ENCODE measurements around the gene TMIGD3.
"Not testable (repeated sequence)": the region's sequence is repeated elsewhere in the genome, so short reads cannot be mapped to it uniquely, and the experiment has no call there.

Gene TMIGD3

DNA sequence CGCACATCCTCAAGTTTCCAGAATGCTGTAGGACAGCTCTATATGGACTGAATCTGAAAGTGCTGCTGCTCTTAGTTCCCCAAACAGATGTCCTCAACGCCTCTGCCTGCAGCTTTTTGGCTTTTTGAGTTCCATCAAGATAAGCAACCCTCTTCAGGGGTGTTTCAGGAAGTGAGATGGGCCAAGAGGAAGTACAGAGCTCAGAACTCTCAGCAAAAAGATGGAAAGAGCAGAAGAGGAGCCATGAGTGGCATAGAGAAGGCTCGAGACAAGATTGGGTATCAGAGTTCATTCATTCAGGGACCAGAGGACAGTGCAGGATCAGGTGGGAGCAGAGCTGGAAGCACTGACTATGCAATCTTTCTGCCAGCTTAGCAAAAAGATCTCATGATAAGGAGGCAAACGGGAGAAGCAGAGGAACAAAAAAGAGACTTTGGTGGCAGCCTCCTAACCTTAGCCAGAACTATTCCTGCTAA is at the start of gene TMIGD3, which contains the start of gene ADORA3:
Gene TMIGD3 (minus strand): TSS at position 49 of the 476 bp plus-strand sequence. CDS start 279 bp downstream, outside the sequence.
Gene ADORA3 (minus strand): TSS at position 49 of the 476 bp plus-strand sequence. CDS start 279 bp downstream, outside the sequence.
- intact Hi-C loops (cut with DNase I), result loop anchor here (10.0 kb wide), 1 partner anchor 251 kb away; the partner anchor contains the start of gene DDX20
- peak in 1 of 42 donors; percentile 36 for DNase-seq

DNA sequence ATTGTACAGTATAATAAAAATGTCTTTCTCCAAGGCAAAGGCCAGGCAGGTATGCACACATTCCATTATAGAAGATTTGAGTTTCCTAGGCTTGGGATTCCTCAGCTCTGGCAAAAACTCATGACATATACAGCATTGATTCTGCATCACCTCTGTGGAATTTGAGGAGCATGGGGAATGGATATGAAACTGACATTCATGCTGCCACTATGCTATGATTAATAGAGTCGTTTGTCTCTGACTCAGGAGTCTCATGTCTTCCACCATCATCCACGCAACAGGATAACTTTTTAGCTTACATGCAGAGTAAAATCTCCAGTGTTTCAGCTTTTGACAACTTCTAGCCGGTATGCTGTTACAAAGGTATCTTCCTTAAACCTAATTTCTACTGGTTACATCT is 49.8 kb upstream of the TMIGD3 start:
- intact Hi-C loops (cut with DNase I), result no loop called here
- DNase-seq, result no peak

DNA sequence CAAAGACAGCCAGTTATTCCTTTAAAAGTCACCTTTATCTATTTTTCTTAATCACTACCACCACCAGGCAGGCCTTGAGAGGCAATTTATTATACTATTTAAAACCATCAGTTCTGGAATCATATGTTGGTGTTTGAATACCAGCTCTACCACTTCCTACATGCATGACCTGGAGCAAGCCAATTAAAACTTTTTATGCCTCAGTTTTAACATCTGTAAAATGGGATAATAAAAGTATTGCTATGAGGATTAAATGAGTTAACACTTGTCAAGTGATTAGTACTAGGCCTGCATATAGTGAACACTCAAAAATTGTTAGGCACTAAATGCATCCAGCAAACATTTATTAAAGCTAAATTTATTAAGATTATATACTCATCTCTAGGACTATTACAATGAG is 49.2 kb upstream of the TMIGD3 start:
- intact Hi-C loops (cut with DNase I), result no loop called here
- no peak for DNase-seq

DNA sequence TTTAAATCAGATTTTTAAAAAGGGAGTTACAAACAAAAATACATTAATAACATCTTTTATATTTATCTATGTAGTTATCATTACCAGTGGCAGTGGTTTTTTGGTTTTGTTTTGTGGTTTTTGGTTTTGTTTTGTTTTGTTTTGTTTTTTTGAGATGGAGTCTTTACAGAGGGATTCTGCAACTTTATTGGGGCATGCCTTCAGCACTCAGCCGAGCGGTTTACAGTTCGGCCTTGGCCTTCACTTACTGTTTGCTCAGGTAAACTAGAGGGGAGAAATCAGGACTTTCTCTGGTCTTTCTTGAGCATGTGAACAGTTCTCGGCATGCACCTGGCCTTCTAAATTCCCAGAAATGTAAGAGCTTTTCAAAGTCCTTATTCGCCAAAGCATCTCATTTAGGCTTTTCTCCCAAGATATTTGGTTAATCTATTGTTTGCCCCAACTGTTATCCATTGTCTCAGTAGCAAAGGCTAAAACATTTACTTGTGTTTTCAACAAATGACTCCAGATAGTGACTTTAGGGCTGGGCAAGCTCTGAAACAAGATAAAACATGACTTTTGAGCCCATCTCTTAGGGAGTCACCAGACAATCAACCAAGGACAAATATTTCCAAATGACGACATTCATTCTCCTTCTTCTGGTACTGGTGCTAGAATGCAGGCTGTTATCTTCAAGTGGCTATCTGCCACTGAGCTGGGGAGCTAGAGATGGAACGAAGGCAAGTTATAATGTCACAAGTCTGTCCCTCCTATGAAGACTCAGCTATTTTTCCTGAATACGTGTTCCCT is 48.4 kb upstream of the TMIGD3 start:
- intact Hi-C loops (cut with DNase I), result no loop called here
- DNase-seq, result no peak

DNA sequence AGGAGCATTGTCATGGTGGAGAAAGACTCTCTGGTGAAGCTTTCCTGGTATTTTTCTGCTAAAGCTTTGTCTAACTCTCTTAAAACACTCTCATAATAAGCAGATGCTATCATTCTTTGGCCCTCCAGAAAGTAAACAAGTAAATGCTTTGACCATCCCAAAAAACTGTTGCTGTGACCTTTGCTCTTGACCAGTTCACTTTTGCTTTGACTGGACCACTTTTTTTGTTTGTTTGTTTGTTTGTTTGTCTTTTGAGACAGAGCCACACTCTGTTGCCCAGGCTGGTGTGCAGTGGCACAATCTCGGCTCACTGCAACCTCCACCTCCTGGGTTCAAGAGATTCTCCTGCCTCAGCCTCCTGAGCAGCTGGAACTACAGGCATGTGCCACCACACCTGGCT is 44.4 kb upstream of the TMIGD3 start:
- DNase-seq; intact Hi-C loops (cut with DNase I): not testable (repeated sequence)

DNA sequence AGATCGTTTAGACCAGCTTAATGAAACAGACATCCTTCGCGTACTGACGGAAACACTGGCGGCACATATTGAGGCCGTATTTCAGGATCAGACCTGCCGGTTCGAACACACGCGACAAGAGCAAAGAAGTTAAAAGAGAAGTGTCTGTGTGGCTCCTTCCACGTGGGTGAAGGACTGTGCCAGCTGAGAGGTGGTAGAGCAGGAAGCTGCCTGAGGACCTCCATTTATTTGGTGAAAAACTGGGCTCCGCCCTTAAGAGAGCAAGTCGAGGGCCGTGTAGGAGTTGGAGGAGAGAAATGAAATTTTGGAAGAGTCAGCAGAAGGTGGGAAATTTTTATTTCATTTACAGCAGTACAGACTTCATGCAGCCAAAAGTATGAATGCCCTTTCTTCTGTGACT is 38.8 kb upstream of the TMIGD3 start:
- intact Hi-C loops (cut with DNase I), result no loop called here
- no peak for DNase-seq

DNA sequence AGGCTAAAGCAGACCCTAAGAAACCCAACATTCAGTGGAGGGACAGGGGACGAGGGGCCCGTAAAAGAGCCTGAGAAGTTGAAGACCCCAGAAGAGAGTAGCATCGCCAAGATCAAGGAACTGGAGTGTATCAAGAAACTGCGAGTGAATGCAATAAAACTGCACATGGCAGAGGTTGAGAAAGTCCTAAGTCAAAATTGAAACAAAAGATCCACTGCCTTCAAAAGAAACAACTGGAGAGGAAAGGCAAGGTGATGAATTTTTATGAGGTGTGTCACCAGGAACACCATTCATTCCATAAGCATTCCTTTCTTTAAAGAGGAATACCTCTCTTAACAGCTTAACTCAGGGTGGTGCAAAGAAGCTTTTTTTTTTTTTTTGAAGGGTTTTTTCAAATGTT is 38.3 kb upstream of the TMIGD3 start:
- DNase-seq, result no peak
- intact Hi-C loops (cut with DNase I), result no loop called here

DNA sequence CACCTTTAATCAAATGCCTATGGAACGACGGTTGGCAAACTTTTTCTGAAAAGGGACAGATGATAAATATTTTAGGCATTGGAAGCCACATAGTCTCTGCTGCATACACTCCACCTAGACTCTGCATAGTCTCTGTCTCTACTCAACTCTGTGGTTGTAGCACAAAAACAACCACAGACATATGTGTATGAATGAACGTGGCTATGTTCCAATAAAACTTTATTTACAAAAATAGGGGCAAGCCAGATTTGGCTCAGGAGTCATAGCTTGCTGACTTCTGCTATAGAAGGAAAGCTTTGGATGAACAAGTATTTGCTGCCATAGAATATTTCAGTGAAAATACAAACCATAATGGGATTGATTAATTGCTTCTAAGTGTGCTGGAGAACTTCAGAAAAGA is 37.5 kb upstream of the TMIGD3 start:
- DNase-seq, result no peak
- intact Hi-C loops (cut with DNase I), result no loop called here

DNA sequence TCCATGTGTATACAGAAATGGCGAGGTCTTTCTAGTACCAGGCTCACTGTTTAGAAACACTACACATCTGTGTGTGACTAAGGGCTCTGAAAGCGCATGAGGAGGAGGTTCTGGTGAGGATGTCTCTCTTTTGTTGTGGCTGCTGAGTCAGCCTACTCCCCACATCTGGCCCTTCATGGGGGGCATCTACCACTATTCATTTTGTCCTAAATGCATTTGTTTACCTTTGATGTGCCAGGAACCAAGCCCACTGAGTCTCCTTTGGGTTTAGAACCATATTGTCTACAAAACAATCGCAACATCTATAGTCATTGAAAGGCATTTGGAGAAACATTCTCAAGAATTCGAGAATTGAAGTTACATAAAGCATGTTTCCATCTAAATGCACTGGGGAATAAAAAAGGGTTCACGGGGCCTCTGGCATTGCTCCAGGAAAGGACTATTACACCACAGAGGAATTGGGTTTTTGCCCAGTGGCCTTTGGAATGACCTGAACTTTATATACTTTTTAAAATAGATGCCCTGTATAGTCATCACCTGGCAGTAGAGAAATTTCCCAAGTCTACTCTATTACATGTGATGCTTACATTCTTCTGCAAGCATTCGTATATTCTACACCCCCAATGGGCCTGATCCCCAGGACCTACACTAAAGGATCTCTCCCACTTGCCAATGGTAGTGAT is 35.1 kb upstream of the TMIGD3 start:
- DNase-seq, result no peak
- intact Hi-C loops (cut with DNase I), result no loop called here

DNA sequence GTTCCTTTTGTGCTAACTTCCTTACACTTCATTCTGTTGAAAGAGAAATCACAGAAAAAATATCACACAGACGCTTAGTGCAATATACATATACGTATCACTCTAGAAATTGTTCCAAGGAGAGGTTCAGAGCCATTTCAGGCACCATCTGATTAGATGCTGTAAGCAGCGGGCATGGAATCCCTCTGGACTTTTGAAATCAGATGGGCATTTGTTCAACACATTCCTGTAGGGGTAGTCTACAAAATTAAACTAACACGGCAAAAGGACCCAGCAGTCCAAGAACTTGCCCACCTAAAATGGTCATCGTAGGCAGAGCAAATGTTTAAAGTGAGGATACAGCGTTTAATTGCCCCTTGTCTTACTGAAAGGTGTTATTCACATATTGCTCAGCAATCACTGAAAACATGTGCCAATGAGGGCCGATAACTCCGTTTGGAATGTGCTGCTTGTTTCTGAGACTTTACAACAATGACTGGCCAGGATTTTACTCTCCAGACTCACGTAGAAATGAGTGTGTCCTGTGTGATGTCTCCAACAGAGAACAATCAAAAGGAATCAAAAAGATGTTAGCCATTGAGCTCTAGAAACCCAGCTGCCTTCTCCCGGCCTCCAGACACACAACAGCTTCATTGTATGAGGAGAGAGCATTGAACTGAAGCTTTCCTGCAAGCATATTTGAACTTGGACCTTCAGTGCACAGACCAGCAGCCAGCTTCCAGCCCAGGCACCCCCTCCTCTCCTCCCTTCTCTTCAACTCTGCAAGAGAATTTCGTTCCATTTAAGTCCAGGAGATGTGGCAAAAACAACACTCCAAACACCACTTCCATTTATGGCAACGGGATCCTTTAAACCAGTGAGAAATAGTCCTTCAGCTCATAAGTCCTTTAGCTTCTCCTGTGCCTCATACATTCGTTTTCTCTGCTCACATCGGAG is 32.1 kb upstream of the TMIGD3 start:
- peak in 34 of 42 donors; percentile 26 to 79 (median 51) for DNase-seq
- intact Hi-C loops (cut with DNase I), result no loop called here

DNA sequence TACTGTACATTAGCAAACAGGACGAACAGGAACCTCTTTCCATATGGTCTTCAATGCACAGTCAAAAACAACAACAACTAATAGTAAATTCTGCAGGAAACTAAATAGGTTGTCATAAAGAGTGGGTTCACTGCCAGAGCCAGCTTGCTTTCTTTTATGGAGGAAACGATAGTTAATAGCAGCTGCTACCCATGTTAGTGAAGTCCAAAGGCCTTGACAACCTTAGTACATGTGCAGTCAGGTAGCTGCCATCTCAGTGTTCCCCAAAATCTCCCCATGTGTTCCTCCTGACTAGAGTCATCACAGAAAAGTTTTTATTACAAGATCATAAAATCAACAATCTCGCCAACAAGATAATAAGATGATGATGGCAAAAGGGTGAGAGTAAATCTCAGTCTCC is 16.6 kb upstream of the TMIGD3 start:
- intact Hi-C loops (cut with DNase I), result no loop called here
- DNase-seq, result no peak

DNA sequence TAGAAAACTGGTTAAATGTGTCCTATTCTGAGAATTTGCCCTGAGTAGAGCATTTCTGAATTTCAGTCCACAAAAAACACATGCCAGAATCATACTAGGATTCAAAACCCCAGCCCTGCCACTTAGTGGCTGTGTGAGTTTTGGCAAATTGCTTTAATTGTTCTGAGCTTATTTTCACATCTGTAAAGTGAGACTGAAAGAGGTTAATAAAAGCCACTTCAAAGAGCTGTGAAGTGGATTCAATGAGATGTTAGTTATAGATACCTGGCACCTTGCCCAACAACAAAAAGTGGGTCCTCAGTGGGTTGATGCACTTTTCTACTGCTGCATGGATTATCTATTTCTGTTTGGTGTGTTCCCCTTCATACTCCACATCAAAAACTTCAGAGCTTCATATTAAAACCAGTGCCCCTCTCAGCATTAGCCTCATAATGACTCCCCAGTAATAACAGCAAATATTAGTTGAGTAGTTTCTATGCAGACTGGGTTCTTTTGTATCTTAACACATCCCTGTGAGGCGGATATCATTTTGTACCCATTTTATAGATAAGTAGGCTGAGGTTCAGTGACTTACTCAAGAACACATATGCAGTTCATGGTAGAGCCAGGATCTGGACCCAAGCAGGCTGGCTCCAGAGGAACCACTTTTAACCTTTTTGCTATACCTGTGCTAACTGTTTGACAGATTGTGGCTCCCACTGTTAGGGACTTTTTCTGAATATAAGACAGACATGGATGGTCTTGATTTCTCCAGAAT is 14.2 kb upstream of the TMIGD3 start:
- intact Hi-C loops (cut with DNase I), result loop anchor here (10.0 kb wide), 1 partner anchor 97 kb away; the partner anchor contains the start of gene RAP1A
- DNase-seq, result no peak

DNA sequence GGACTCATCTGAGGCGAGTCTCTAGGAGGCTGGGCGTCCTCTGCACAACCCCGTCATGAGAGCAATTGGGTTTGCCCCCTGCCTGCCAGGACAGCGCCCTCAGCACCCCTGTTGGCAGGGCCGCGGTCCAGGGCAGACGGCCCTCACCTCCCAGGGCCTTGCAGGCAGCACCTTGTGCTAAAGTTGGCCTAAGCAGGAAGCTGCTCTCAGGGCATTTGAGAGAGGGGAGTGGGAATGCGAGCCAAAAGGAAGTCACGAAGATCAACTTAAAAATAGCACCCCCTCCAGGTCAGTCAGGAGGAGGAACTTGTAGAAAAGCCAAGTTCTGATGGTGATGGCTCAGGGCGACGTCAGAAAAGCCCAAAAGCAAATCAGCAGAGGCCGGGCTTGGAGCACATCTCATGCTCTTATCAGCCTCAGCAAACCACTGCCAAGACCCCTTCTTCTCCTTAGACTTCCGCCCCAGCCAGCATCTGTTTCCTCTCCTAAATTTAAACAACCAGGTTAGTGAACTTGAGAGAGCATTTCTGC is 12.6 kb upstream of the TMIGD3 start:
- intact Hi-C loops (cut with DNase I), result loop anchor here (10.0 kb wide), 1 partner anchor 99 kb away; the partner anchor contains the start of gene RAP1A
- peak in 26 of 42 donors; percentile 17 to 73 (median 44) for DNase-seq

DNA sequence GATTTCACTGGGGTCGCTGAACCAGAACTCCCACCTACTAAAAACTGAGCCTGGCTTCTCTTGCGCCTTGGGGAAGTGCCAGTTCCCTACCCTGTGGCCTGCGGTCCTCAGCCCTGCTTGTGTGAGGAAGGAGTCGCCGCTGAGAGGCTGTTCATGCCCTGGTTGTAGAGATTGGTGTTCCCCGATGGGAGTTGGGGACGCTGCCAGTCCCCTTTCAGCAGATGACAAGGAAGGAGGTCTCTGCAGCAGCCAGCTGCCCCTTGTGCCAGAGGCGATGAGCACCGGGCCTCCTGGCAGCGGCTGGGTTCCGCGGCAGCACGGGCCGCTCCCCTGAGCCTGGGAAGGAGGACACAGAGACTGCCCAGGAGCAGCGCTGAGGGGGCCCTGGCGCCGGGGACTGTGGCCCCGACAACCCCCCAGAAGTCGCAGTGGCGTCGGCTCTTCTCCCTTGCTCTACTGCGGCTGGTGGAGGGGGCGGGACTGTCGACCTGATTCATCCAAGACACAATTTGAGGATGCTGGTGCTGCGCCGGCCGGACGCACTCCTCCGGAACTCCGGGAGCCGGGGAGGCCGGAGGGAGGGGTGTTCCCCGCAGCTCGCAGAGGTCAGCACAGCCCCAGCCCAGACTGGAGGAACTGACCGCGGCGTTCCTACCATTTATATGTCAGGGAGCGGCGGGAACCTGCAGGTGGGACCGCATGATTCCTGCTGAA is 12.0 kb upstream of the TMIGD3 start:
- intact Hi-C loops (cut with DNase I), result loop anchor here (10.0 kb wide), 1 partner anchor 99 kb away; the partner anchor contains the start of gene RAP1A
- peak in 24 of 42 donors; percentile 23 to 69 (median 41) for DNase-seq

DNA sequence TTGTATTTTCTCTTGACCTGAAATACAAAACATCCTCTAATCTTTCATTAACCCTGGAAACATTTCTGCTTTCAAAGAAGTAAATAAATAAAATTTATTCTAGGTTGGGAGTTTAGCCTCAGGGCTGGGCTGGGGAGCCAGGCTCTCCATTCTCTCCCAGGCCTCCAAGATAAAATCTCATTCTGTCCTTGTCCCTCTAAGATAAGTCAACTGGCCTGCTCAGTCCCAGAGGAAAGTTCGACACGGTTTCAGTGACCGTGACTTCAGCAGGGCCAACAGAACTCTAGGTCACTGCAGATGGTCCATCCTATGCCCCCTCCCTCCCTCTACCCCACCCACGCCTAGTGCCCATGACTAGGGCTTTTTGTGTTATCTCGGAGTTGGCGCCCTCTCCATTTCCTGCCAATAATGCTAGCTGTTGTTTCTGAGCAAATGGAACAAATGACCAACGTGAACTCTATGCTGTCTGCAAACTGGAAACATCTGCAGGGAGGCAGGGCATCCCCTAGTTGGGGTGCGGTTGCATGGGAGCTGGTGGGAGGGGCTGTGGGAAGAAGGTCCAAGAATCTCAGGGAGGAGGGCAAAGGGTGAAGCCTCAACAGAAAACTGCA is 10.1 kb upstream of the TMIGD3 start:
- intact Hi-C loops (cut with DNase I), result loop anchor here (10.0 kb wide), 1 partner anchor 101 kb away; the partner anchor contains the start of gene RAP1A
- peak in 40 of 42 donors; percentile 29 to 92 (median 76) for DNase-seq

DNA sequence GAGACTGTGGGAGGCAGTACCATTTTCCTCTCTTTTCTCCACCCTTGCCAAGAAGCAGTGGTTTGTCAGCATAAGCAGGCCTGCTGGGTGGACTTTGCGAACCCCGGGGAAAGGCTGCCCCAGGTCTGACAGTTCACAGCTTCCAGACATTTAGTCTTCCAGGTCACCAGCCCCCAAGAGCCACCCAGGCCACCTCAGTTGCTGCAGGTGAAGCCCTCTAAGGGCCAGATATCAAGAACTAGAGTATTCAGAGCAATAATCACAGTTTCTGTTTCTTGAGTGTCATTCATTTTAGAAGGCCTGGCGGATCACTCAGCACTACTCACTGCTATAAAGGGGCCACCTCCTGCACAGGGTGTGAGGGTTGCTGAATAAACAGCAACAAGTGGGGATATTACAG is 9.5 kb upstream of the TMIGD3 start:
- no peak for DNase-seq
- intact Hi-C loops (cut with DNase I), result loop anchor here (10.0 kb wide), 1 partner anchor 102 kb away; the partner anchor contains the start of gene RAP1A

Measured in head of caudate nucleus (tissue), 42 donors.